HG03378 (cell line): ENCODE measurements around the gene MAGEA9B.
"Not testable (repeated sequence)": the region's sequence is repeated elsewhere in the genome, so short reads cannot be mapped to it uniquely, and the experiment has no call there.

Experiments used
- ATAC-seq: cut with Tn5 transposase; IDR thresholded peaks from one replicate; pipeline ENCODE4 v1.9.1; 2021; ENCODE audit warnings: mild to moderate bottlenecking, moderate library complexity; ENCODE audit not compliant: unreplicated experiment

The MAGEA9B gene

GRCh38 chrX:149539283-149540130 lies 47.8 kb downstream of the MAGEA9B start:
- peak; percentile 45 for ATAC-seq

- not testable (repeated sequence) for ATAC-seq
These were observed 49.8 kb downstream of the MAGEA9B start for GRCh38 chrX:149537474-149537873.

GRCh38 chrX:149534926-149535602 lies 52.2 kb downstream of the MAGEA9B start:
- not testable (repeated sequence) for ATAC-seq

GRCh38 chrX:149533999-149534398 lies 53.3 kb downstream of the MAGEA9B start:
- not testable (repeated sequence) for ATAC-seq

GRCh38 chrX:149532868-149533267 lies 54.4 kb downstream of the MAGEA9B start:
- ATAC-seq: not testable (repeated sequence)
